IPS-20b (cell line): ENCODE data around the gene CHTF18.
A peak's percentile ranks its signal among the peaks of the same experiment; 100 is the strongest.

Experiments used
- H3K27ac ChIP-seq: one replicate; pipeline ENCODE4 v1.5.1; 2013; ENCODE audit warnings: low read length
- H3K27me3 ChIP-seq: 2 replicates; pipeline ENCODE4 v1.6.1; 2013; ENCODE audit warnings: mild to moderate bottlenecking, low read length, inconsistent platforms; ENCODE audit not compliant: insufficient read depth
- H3K36me3 ChIP-seq: 2 replicates; pipeline ENCODE4 v1.6.1; 2013; ENCODE audit warnings: low read depth, mild to moderate bottlenecking, inconsistent platforms, low read length, moderate library complexity; ENCODE audit not compliant: insufficient read depth
- H3K4me1 ChIP-seq: 2 replicates; pipeline ENCODE4 v1.6.1; 2013; ENCODE audit warnings: mild to moderate bottlenecking, control low read depth, inconsistent platforms, low read length, moderate library complexity; ENCODE audit not compliant: insufficient read depth
- H3K4me3 ChIP-seq: 2 replicates; pipeline ENCODE4 v1.5.1; 2013; ENCODE audit warnings: mild to moderate bottlenecking, low read length, inconsistent platforms
- H3K9ac ChIP-seq: 2 replicates; pipeline ENCODE4 v1.6.1; 2013; ENCODE audit warnings: low read depth, mild to moderate bottlenecking, inconsistent platforms, low read length, moderate library complexity
- H3K9me3 ChIP-seq: 2 replicates; pipeline ENCODE4 v1.6.1; 2013; ENCODE audit warnings: mild to moderate bottlenecking, low read depth, low read length, inconsistent platforms; ENCODE audit not compliant: insufficient read depth

The CHTF18 gene

DNA sequence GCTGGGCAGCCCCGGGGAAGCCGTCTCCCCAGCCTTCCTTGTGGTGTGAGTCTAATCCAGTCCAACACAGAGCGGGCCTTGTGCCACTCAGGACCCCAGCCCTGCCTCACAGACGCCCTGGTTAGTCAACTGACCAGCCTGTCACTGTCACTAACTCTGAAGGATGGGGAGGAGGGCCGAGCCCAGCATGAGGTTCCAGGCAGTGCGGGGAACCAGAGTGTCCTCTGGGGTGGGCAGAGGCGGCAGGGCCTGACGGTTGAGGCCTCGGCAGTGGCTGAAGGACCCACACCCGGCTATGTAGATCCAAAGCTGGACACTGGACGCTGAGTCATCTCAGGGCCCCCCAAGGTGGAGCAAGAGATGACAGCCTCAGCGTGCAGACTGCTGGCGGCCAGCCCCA is 8.9 kb upstream of the CHTF18 start:
- Histone ChIP-seq H3K4me1 (no peaks in the 10 kb centered on the region), H3K36me3 (no peaks in the 10 kb centered on the region), H3K27ac (no peak overlapping the region), H3K9me3 (no peaks in the 10 kb centered on the region), H3K27me3 (peaks cover 4% of the 10 kb centered on the region; the same call in 1 of the 2 replicates), H3K4me3 (no peak overlapping the region), H3K9ac (no peak overlapping the region)

DNA sequence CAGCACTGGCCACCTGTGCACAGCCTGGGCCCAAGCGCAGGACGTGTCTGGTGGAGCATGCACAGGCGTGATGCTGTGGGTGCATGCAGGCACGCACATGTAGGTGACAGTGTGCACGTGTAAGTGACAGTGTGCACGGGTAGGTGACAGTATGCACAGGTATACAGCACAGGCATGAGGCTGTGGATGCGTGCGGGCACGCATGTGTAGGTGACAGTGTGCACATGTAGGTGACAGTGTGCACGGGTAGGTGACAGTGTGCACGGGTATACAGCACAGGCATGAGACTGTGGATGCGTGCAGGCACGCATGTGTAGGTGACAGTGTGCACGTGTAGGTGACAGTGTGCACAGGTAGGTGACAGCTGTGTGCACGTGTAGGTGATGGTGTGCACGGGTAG is 8.1 kb upstream of the CHTF18 start:
- Histone ChIP-seq H3K4me1 (no peaks in the 10 kb centered on the region), H3K27me3 (peaks cover 4% of the 10 kb centered on the region; the same call in 1 of the 2 replicates)

DNA sequence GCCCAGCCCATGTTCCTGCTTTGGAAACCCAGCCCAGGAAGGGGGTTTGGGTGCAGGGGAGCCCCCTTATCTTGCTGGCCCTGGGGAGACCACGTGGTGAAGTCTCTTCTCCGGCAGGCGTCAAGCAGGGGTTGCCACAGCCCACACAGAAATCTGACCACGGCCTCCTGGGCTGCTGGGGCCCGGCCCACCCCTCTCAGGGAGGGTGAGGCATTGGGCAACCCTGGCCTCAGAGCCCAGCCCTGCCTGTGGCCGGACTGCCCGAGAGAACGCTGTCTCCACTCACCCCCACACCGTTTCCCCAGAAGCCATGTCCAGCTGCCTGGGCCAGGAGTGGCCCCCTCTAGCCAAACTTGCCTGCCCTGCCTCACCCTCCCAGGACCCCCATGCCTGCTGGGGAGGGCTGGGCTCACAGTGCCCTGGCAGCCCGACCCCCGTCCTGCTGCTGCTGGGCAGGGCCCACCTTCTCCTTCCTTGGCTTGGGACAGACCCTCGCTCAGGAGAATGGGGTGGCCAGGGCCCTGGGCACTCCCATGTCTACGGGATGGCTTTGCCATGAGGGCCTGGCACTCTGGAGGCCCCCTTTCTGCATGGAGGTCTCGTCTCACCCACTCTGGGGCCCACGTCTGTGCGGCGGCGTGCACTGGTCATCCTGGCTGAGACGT is 6.9 kb upstream of the CHTF18 start:
- Histone ChIP-seq H3K36me3 (peaks cover 4% of the 10 kb centered on the region), H3K27me3 (peaks cover 4% of the 10 kb centered on the region; the same call in 1 of the 2 replicates)

More for the DNA sequence above, 8.1 kb upstream of the CHTF18 start:
- Histone ChIP-seq H3K9ac (no peak overlapping the region), H3K27ac (no peak overlapping the region), H3K9me3 (no peaks in the 10 kb centered on the region), H3K4me3 (no peak overlapping the region), H3K36me3 (no peaks in the 10 kb centered on the region)

DNA sequence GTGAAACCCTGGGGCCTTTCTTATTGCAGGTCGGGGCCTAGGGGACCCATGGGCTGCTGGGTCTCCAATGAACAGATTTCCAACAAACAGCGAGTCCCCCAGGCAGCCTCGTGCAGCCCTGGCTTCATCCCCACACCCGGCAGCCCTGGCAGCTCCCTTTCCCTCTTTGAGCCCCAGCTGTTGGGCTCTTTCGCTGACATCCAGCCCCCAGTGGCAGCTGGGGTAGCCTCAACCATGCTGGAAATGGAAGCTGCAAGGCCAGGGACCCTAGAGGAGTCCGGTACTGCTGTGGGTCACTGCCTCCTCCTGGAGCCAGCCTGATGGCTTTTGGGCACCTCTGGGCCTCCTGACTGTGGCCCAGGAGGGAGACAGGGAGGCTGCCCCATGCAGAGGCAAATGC is 6.2 kb upstream of the CHTF18 start:
- H3K9me3 ChIP-seq: no peaks in the 10 kb centered on the region
- peaks cover 6% of the 10 kb centered on the region for H3K36me3 ChIP-seq
- H3K27me3 ChIP-seq: peaks cover 4% of the 10 kb centered on the region; the same call in 1 of the 2 replicates
- no peak overlapping the region for H3K9ac ChIP-seq
- no peak overlapping the region for H3K27ac ChIP-seq
- H3K4me3 ChIP-seq: no peak overlapping the region
- no peaks in the 10 kb centered on the region for H3K4me1 ChIP-seq

More for the DNA sequence above, 6.9 kb upstream of the CHTF18 start:
- H3K4me3 ChIP-seq: no peak overlapping the region
- H3K9me3 ChIP-seq: no peaks in the 10 kb centered on the region
- no peak overlapping the region for H3K27ac ChIP-seq
- no peak overlapping the region for H3K9ac ChIP-seq
- no peaks in the 10 kb centered on the region for H3K4me1 ChIP-seq

DNA sequence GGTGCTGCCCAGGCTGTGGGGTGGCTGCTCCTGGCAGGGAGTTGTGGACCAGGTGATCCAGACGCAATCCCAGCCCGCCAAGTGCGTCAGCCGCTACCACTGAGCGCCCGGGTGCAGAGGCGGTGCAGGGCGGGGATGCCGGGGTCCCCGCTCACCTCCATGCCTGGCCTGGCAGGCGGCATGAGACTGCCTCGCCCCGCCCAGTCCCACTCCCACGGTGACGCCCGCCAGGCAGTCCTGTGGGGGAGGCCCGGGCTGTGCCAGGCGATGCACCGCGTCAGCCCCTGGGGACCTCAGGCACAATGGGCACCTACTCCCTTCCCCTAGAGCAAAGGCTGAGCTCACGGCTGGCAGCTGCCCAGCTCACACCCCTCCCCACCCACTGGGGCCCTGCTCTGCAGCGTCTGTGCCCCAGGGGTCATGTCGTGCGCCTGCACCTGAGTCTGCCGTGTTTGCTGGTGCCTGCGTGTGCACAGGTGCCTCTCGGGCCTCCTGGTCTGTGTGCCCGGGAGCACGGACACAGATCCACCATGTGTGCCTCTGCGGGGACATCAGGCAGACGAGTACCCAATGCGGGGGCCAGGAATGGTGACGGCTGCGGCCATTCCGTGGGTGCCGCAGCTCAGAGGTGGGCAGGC is 5.5 kb upstream of the CHTF18 start:
- Histone ChIP-seq H3K9me3 (no peaks in the 10 kb centered on the region), H3K27me3 (peaks cover 4% of the 10 kb centered on the region; the same call in 1 of the 2 replicates), H3K4me1 (no peaks in the 10 kb centered on the region), H3K4me3 (no peak overlapping the region), H3K27ac (no peak overlapping the region), H3K9ac (no peak overlapping the region), H3K36me3 (peaks cover 6% of the 10 kb centered on the region)

DNA sequence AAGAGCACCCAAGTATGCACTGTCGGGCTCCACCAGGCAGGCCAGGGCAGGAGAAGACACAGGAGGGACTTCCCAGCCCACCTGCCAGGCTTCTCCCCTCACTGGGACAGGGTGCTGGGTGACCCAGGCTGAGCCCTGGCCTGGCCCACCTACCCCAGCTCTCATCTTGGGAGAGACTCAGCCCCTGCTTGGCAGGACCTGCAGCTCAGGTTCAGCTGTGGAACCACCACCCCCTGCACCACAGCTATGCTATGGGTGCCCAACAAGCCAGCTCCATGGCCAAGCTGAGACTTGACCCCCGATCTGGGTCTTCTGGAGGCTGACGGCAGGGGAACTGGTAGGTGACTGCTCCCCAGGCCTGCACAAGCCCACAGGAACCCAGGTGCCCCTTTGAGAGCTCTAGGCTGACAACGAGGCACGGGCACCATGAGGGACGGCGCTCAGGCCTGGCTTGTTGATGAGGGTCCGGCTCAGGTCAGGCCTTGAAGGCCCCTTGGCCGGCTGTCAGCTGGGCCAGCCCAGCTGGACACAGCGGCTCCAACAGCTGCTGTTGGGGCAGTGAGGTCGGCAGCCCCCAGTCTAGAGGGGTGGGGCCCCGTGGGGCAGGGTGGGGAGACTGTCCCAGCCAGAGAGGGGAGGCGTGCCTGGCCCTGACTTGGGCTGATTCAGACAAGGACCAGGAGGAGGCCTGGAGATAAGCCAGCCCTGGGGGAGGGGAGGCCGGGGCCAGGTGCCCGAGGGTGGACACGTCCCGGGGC is 4.8 kb upstream of the CHTF18 start:
- no peak overlapping the region for H3K4me3 ChIP-seq
- peaks cover under 1% of the 10 kb centered on the region; the same call in 1 of the 2 replicates for H3K27me3 ChIP-seq
- H3K36me3 ChIP-seq: peaks cover 6% of the 10 kb centered on the region
- H3K9ac ChIP-seq: no peak overlapping the region
- H3K9me3 ChIP-seq: no peaks in the 10 kb centered on the region
- no peaks in the 10 kb centered on the region for H3K4me1 ChIP-seq
- no peak overlapping the region for H3K27ac ChIP-seq

DNA sequence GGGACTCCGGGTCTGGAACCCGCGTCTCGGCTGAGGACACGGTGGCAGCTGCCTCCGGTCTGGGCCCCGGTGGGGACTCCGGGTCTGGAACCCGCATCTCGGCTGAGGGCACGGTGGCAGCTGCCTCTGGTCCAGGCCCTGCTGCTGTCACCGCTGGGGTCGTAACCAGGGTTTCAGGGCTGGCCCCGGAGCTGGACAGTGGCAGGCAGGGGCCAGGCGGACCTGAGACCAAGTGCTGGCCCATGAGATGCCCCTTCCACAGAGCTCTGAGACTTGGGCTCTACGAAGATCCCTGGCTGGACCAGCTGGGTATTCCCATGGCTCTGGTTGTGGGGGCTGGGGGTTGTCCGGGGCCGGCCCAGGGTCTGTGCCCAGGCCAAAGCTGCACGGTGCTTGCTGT is 4.0 kb upstream of the CHTF18 start:
- Histone ChIP-seq H3K27ac (no peak overlapping the region), H3K9me3 (no peaks in the 10 kb centered on the region), H3K27me3 (no peaks in the 10 kb centered on the region; the same call in 1 of the 2 replicates), H3K4me1 (no peaks in the 10 kb centered on the region), H3K4me3 (no peak overlapping the region), H3K36me3 (peaks cover 6% of the 10 kb centered on the region), H3K9ac (no peak overlapping the region)

DNA sequence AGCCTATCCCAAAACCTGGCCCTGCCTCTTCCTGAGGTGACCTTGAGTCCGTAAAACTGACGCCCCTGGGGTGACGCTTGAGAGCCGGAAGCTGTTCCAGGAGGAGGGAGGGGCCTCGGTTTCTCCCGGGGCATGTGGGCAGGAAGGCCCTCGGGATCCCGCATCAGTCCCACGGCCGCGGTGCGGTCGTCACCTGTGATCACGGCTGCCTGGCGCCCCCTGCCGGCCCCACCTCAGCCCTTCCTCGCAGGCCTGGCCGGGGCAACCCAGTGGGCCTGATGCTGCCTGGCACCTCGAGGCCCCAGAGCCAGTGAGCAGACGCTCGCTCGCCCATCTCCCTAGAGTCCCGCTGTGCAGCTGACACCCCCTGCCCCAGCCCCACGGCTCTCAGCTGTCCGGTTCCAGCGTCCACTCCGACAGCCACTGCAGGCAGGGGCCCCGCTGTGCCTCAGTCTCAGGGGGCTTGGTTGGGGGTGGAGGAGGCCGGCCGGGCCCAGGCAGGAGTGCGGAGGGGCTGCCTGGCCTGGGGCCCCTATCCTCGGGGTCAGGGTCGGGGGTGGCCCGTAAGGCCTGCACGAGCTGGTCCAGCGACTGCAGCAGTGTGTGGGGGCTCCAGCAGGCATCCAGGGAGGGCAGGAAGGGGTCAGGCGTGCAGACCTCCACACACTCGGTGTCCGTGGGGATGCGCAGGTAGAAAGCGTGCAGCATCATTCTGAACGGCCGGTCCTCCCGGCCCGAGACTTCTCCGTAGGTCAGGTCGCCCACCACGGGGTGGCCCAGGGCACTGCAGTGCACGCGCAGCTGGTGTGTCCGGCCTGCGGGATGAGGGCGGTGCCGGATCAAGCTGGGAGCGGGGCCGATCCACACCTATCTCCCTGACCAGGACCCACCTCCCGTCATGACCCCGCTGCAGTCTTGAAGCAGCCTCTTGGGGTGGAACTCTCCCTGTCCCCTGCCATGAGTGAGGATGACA is 2.6 kb upstream of the CHTF18 start:
- no peaks in the 10 kb centered on the region for H3K9me3 ChIP-seq
- no peak overlapping the region for H3K4me3 ChIP-seq
- H3K9ac ChIP-seq: no peak overlapping the region; the same call in 1 of the 2 replicates
- H3K27me3 ChIP-seq: no peaks in the 10 kb centered on the region
- no peaks in the 10 kb centered on the region for H3K4me1 ChIP-seq
- peaks cover 20% of the 10 kb centered on the region for H3K36me3 ChIP-seq
- no peak overlapping the region for H3K27ac ChIP-seq

DNA sequence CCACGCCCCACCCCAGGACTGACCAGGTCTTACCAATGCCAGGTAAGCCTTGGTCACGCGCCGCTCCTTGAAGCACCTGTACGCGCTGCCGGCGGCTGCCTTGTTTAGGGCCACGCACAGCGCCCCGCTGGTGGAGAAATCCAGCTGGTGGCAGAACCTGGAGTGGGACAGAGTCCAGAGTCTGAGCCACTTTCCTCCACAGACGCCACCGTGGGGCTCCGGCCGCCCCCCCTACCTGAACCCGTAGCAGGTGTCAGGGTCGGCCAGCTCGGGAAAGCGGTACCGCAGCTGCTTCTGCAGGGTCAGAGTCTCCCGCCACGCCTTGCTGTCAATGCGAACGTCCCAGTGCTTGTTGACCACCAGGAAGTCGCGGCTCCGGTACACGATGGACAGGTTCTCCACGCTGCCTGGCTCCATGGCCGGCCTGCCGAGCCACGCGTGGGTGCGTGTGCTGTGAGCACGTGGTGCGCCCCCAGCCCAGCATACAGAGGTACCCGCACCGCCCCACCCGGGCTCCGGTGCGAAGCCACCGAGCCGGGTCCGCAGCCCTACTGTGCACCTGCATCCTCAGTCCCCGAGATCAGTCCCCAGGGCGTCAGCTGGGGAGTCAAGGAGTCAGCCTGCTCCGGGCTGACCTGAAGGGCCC is 976 bp upstream of the CHTF18 start:
- peaks cover 32% of the 10 kb centered on the region for H3K36me3 ChIP-seq
- no peak overlapping the region for H3K27ac ChIP-seq

DNA sequence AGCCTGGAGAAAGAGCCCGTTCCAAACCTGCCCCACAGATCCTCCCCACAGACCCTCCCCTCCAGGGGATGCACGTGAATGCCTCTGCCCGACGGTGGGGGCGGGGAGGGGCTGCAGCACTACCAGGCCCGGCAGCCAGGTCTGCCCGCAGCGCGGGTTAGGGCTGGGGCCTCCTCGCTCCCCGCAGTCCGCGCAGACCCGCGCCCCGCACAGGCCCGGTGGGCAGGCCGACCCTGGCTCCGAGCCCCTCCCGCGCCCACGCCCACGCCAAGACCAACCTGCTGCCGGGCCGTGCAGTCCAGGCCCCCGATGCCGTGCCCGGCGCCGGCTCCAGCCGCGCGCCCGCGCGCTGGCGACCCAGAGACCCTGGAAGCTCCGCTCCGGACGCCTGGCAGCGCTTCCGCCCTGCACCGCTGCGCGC is 432 bp upstream of the CHTF18 start, which contains the start of gene RPUSD1:
Gene RPUSD1 (minus strand): TSS at position 404 of the 421 bp plus-strand sequence. CDS start 644 bp downstream, outside the sequence.
- H3K27ac ChIP-seq: no peak within 1 kb of the TSS
- H3K4me3 ChIP-seq: peak within 1 kb of the TSS; percentile 87
- H3K36me3 ChIP-seq: peaks cover 32% of the 10 kb centered on the region
- no peaks in the 10 kb centered on the region for H3K27me3 ChIP-seq
- no peaks in the 10 kb centered on the region for H3K9me3 ChIP-seq
- no peaks in the 10 kb centered on the region for H3K4me1 ChIP-seq
- peak within 1 kb of the TSS; percentile 88 for H3K9ac ChIP-seq

More for the DNA sequence above, 976 bp upstream of the CHTF18 start:
- Histone ChIP-seq H3K27me3 (no peaks in the 10 kb centered on the region), H3K4me1 (no peaks in the 10 kb centered on the region), H3K9me3 (no peaks in the 10 kb centered on the region), H3K9ac (peak overlapping the region; percentile 76), H3K4me3 (peak overlapping the region; percentile 82)
